GM18502 (cell line): ENCODE data around the gene RAD9A.

Experiments used
- ATAC-seq: cut with Tn5 transposase; IDR thresholded peaks from one replicate; pipeline ENCODE4 v1.9.1; 2021; ENCODE audit warnings: mild to moderate bottlenecking; ENCODE audit not compliant: unreplicated experiment, poor library complexity

The RAD9A gene

GRCh38 chr11:67406969-67407687, 15.3 kb downstream of the RAD9A start:
- no peak for ATAC-seq

GRCh38 chr11:67407688-67408163, 15.9 kb downstream of the RAD9A start:
- ATAC-seq = no peak

GRCh38 chr11:67408437-67409200, 16.8 kb downstream of the RAD9A start:
- no peak for ATAC-seq

GRCh38 chr11:67409261-67409666, 17.5 kb downstream of the RAD9A start:
- ATAC-seq = peak; percentile 54

- ATAC-seq = no peak
Observed at GRCh38 chr11:67409781-67410368, 18.1 kb downstream of the RAD9A start.

- ATAC-seq = no peak
Observed at GRCh38 chr11:67410369-67410831, 18.6 kb downstream of the RAD9A start.

- no peak for ATAC-seq
Observed at GRCh38 chr11:67410984-67411784, 19.4 kb downstream of the RAD9A start.

GRCh38 chr11:67411785-67412152, 20.0 kb downstream of the RAD9A start:
- ATAC-seq = no peak

- ATAC-seq = no peak
Observed at GRCh38 chr11:67412495-67413179, 20.9 kb downstream of the RAD9A start.

GRCh38 chr11:67413266-67413849, 21.6 kb downstream of the RAD9A start:
- ATAC-seq = no peak

- ATAC-seq = no peak
Observed at GRCh38 chr11:67415501-67416304, 23.9 kb downstream of the RAD9A start, which contains the start of gene CARNS1. Gene CARNS1, plus strand, starts transcription at chr11:67415678. Its CDS starts 522 bp downstream, at chr11:67416200.

- no peak for ATAC-seq
Observed at GRCh38 chr11:67416416-67417335, 24.9 kb downstream of the RAD9A start.

GRCh38 chr11:67417425-67417824, 25.6 kb downstream of the RAD9A start:
- ATAC-seq = no peak

- no peak for ATAC-seq
Observed at GRCh38 chr11:67418476-67419281, 26.9 kb downstream of the RAD9A start.

- ATAC-seq = no peak
Observed at GRCh38 chr11:67419325-67420049, 27.7 kb downstream of the RAD9A start.

- ATAC-seq = no peak
Observed at GRCh38 chr11:67420147-67420645, 28.4 kb downstream of the RAD9A start.
